Pancreas (tissue), 10 donors: Measurements from ENCODE around the gene TMUB1. TPM values are rescaled to one million over a fixed set of nuclear protein-coding genes. Genes with fewer than 3 reads are reported as not detected.

Source experiments
- ATAC-seq, 4 donors: fragments of 200-7000 bp; cut with Tn5 transposase; one replicate each; pipeline versions ENCODE4 v1.8.0 to v1.9.1; 2020; ENCODE audit warnings: mild to moderate bottlenecking in 4 of 4, moderate library complexity in 4 of 4
- DNase-seq, 6 donors: peaks; one replicate each; pipeline ENCODE4 v3.0.0-alpha.2; 2020
- FAIRE-seq: peaks from 2 replicates; lab custom pipeline; 2012; peaks lifted over from hg19 to GRCh38; lab: Jason Lieb, UNC
- H3K27ac ChIP-seq, 4 donors: fragments of 200-600 bp; sonication (generic); 1 replicate in 3 of 4; 2 replicates in 1 of 4; pipeline versions ENCODE4 v1.5.0 to v1.8.0; 2020
- H3K27me3 ChIP-seq, 4 donors: fragments of 200-600 bp; one replicate each; pipeline ENCODE4 v1.8.0; 2021
- H3K36me3 ChIP-seq, 3 donors: fragments of 200-600 bp; sonication (generic) in 1 of 3; one replicate each; pipeline versions ENCODE4 v1.5.0 to v1.8.0; 2020 to 2021
- H3K4me1 ChIP-seq, 3 donors: fragments of 200-600 bp; one replicate each; pipeline ENCODE4 v1.8.0; 2021
- H3K4me3 ChIP-seq, 4 donors: fragments of 200-600 bp; sonication (generic) in 2 of 4; one replicate each; pipeline versions ENCODE4 v1.5.0 to v1.8.0; 2020 to 2021
- H3K9me3 ChIP-seq, 4 donors: fragments of 200-600 bp; one replicate each; pipeline ENCODE4 v1.8.0; 2021
- WGBS, 2 donors: extraction: QIAGEN DNeasy Blood & Tissue Kit; methylation state at CpG; one replicate each; pipeline ENCODE4 v1.1.7; 2013; 5-methylcytosine and 5-hydroxymethylcytosine counted together
- intact Hi-C, 3 donors: fragments of 100-400 bp; cut with DNase I; formaldehyde crosslinking; loops; one replicate each; pipeline versions ENCODE4 v1.11.1 to v1.14.2; 2022
- polyA plus RNA-seq, 2 donors: library from polyadenylated mRNA; stranded (reverse); fragments of 200-250 nt; gene quantifications; one replicate each; pipeline ENCODE4 v1.2.3, GENCODE V29; 2013
- total RNA-seq, 6 donors: library from RNA; stranded (reverse); fragmentation: NEBNext Ultra II Directional in 4 of 6; extraction: Animal tissue kit (Norgen Biotek cat#: 25700) in 4 of 6; gene quantifications; one replicate each; pipeline versions ENCODE4 v1.2.1 to v1.2.4, GENCODE V29; 2021 to 2023
- TF ChIP-seq, protein P1 (sequence below), 4 donors: fragments of 200-600 bp; sonication (generic) in 3 of 4; IDR thresholded peaks; one replicate each; pipeline versions ENCODE4 v1.5.0 to v1.8.0; 2021; ENCODE audit warnings: antibody characterized with exemption in 4 of 4
- donor health status: healthy with polysubstance abuse.
- donor health status: DM: no; HTN: no; CAD: no; lungs with moderate emphysema.
- donor health status: DM: no; HTN: no; CAD: no.
- donor health status: control.
- donor health status: control.
- donor health status: Bipolar disorder and iron deficiency.
- donor health status: DM: yes; HTN: yes; CAD: no.
- donor health status: DM: no; HTN: no; CAD: no.
- donor health status: DM: no; HTN: no; CAD: no.
- donor health status: DM: yes; HTN: yes; CAD: no.

Gene TMUB1
- total and polyA plus RNA-seq, 8 donors = 34.5 to 103 (median 44.1) TPM

DNA sequence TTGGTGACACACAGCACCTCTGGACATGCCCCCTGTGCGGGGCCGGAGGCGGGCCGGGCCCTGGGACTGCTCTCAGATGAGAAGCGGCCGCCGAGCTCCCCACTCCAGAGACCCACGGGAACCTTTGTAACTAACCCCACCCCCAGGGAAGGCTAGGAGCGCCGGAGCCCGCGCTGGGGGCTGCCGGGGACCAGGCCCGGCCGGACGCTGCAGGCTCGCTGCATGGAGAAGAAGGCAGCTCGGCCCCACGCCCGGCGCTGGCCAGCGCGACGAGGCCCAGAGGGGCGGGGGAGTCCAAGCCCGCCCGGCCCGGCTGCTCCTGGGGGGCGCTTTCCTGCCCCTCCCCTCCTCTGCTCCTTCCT is 39.5 kb upstream of the TMUB1 start:
- no peak overlapping the region for H3K27ac ChIP-seq
- no peaks in the 10 kb centered on the region for H3K27me3 ChIP-seq
- TF ChIP-seq, protein P1, sequence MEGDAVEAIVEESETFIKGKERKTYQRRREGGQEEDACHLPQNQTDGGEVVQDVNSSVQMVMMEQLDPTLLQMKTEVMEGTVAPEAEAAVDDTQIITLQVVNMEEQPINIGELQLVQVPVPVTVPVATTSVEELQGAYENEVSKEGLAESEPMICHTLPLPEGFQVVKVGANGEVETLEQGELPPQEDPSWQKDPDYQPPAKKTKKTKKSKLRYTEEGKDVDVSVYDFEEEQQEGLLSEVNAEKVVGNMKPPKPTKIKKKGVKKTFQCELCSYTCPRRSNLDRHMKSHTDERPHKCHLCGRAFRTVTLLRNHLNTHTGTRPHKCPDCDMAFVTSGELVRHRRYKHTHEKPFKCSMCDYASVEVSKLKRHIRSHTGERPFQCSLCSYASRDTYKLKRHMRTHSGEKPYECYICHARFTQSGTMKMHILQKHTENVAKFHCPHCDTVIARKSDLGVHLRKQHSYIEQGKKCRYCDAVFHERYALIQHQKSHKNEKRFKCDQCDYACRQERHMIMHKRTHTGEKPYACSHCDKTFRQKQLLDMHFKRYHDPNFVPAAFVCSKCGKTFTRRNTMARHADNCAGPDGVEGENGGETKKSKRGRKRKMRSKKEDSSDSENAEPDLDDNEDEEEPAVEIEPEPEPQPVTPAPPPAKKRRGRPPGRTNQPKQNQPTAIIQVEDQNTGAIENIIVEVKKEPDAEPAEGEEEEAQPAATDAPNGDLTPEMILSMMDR (IDR thresholded peaks at IDR 0.05) = no peak
- H3K4me3 ChIP-seq = no peak overlapping the region
- no peaks in the 10 kb centered on the region for H3K4me1 ChIP-seq
- 92 to 94% methylated on average over 28 to 29 of the region's 29 CpGs for WGBS, 2 donors
- FAIRE-seq (no peak), ATAC-seq (no peak), DNase-seq (peak in 2 of 6 donors; percentile 22 to 75)
- peaks cover 0 to 43% (median 19%) of the 10 kb centered on the region in 3 donors for H3K36me3 ChIP-seq
- H3K9me3 ChIP-seq = no peaks in the 10 kb centered on the region
- intact Hi-C loops = loop anchor here in 1 of 3 donors (5.0 kb wide), 2 partner anchors 50 to 185 kb away; no protein-coding TSS in a partner anchor

DNA sequence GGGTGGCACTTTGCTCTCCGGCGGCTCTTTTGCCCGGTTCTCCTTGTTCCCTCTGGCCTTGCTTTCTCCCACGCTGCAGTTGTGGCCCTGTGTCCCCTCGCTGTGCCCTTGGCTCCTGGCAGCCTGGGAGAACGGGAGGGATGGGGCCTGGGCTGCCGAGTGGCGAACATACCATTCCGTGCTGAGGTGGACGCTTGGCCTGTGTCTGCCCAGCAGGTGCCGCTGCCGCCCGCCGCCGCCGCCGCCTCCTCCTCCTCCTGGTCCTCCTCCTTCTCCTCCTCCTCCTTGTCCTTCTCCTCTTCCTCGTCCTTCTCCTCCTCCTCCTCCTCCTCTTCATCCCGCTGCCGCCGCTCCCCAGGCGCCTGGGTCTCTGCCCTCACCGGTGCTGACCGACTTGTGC is 39.0 kb upstream of the TMUB1 start:
- FAIRE-seq = no peak

GRCh38 chr7:151121380-151122170 is 38.3 kb upstream of the TMUB1 start:
- ATAC-seq (no peak), DNase-seq (peak in 1 of 6 donors; percentile 45), FAIRE-seq (no peak)
- Histone ChIP-seq H3K36me3 (peaks cover 0 to 43% (median 19%) of the 10 kb centered on the region in 3 donors), H3K27ac (no peak overlapping the region), H3K4me3 (no peak overlapping the region), H3K27me3 (no peaks in the 10 kb centered on the region), H3K9me3 (no peaks in the 10 kb centered on the region), H3K4me1 (no peaks in the 10 kb centered on the region)
- intact Hi-C loops = loop anchor here in 1 of 3 donors (5.0 kb wide), 2 partner anchors 51 to 186 kb away; no protein-coding TSS in a partner anchor
- TF ChIP-seq, protein P1 (IDR thresholded peaks at IDR 0.05) = no peak
- WGBS, 2 donors = 86 to 88% methylated on average over 30 of the region's 30 CpGs

More for the DNA sequence above, 39.0 kb upstream of the TMUB1 start:
- no peak for DNase-seq
- Histone ChIP-seq H3K27ac (no peak overlapping the region), H3K4me1 (no peaks in the 10 kb centered on the region), H3K9me3 (no peaks in the 10 kb centered on the region), H3K4me3 (no peak overlapping the region), H3K36me3 (peaks cover 0 to 43% (median 19%) of the 10 kb centered on the region in 3 donors), H3K27me3 (no peaks in the 10 kb centered on the region)
- no peak for ATAC-seq
- 92 to 93% methylated on average over 24 of the region's 24 CpGs for WGBS, 2 donors
- TF ChIP-seq, protein P1 (IDR thresholded peaks at IDR 0.05) = no peak
- intact Hi-C loops = loop anchor here in 1 of 3 donors (5.0 kb wide), 2 partner anchors 50 to 185 kb away; no protein-coding TSS in a partner anchor

GRCh38 chr7:151120896-151121295 is 37.6 kb upstream of the TMUB1 start:
- peak in 1 of 6 donors; percentile 66 for DNase-seq
- H3K9me3 ChIP-seq = no peaks in the 10 kb centered on the region
- FAIRE-seq = no peak
- H3K4me3 ChIP-seq = no peak overlapping the region
- H3K36me3 ChIP-seq = peaks cover 0 to 43% (median 19%) of the 10 kb centered on the region in 3 donors
- 91 to 93% methylated on average over 22 of the region's 22 CpGs for WGBS, 2 donors
- no peaks in the 10 kb centered on the region for H3K27me3 ChIP-seq
- no peak for ATAC-seq
- no peak overlapping the region for H3K27ac ChIP-seq
- H3K4me1 ChIP-seq = no peaks in the 10 kb centered on the region
- intact Hi-C loops = loop anchor here in 1 of 3 donors (5.0 kb wide), 2 partner anchors 51 to 186 kb away; no protein-coding TSS in a partner anchor
- TF ChIP-seq, protein P1 (IDR thresholded peaks at IDR 0.05) = no peak
